SK-N-MC (cell line): ENCODE results near the gene PDE7B.

Experiments
- EZH2 ChIP-seq: fragments of 200-600 bp; sonication (generic); IDR thresholded peaks from one replicate; pipeline ENCODE4 v1.6.1; 2017; ENCODE audit warnings: antibody characterized with exemption
- FOXP2 ChIP-seq: optimal IDR thresholded peaks from 2 replicates; pipeline ENCODE3; 2011; ENCODE audit warnings: mild to moderate bottlenecking, moderate library complexity; ENCODE audit not compliant: insufficient read depth; ENCODE audit errors: extremely low read length, control extremely low read depth
- POLR2AphosphoS5 ChIP-seq: IDR thresholded peaks from 2 replicates; pipeline ENCODE4 v1.6.1; 2012; ENCODE audit warnings: mild to moderate bottlenecking, low read depth, low read length, borderline replicate concordance

DNA sequence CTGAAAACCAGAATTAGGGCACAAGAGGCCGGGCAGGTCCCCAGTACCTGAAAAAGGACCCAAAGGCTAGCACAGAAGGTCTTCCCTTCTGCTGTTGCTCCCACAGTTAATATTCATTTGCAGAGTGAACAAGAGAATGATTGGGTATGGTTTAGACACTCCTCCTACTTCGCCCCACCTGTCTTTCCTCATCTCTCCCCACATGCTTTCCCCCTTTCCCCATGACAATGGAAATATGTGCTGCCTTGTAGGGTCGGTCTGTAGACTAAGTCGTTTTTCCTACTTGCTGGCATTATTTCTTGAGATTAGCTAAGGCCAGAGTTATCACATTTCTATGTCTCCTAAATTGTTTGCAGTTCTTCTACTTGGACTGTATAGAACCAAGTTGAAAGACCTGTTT, 181.9 kb downstream of the PDE7B start:
- TF ChIP-seq POLR2AphosphoS5 = no peak
- TF ChIP-seq EZH2 = no peak
- TF ChIP-seq FOXP2 = no peak
